HL-60 (cell line): Measurements from ENCODE around the gene HOXB2.

ENCODE experiments used
- GABPA ChIP-seq: IDR thresholded peaks from 2 replicates; pipeline ENCODE4 v1.6.1; 2012; ENCODE audit warnings: low read depth
- POLR2AphosphoS5 ChIP-seq: IDR thresholded peaks from 2 replicates; pipeline ENCODE4 v1.6.1; 2012; ENCODE audit warnings: low read depth
- TF ChIP-seq, protein P1 (sequence below): IDR thresholded peaks from one replicate; pipeline ENCODE4 v1.5.1; 2011; ENCODE audit warnings: low read length, control low read depth, inconsistent platforms; ENCODE audit not compliant: insufficient read depth
- TF ChIP-seq, protein P2 (sequence below): IDR thresholded peaks from 2 replicates; pipeline ENCODE4 v1.6.1; 2012; ENCODE audit warnings: low read depth; ENCODE audit not compliant: insufficient replicate concordance

DNA sequence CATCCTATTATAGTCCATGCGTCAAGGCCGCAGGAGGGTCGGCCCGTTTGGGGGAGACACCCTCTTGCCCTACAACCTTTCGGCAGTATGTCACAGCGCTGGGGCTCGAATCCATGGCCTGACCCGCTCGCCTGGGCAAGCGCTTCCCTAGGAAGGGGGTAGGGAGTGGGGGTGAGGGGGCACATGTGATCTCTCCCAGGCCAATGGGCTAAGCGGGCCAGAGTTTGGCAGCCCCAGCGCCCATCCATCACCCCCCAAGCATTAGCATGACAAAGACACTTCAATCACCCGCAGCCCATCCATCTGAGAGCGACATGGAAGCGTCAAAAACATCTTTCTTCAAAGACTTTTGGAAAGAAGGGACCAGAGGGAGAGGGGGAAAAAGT is 14.0 kb downstream of the HOXB2 start, which contains the start of gene HOXB1:
- TF ChIP-seq GABPA, result no peak
- TF ChIP-seq, protein P1, sequence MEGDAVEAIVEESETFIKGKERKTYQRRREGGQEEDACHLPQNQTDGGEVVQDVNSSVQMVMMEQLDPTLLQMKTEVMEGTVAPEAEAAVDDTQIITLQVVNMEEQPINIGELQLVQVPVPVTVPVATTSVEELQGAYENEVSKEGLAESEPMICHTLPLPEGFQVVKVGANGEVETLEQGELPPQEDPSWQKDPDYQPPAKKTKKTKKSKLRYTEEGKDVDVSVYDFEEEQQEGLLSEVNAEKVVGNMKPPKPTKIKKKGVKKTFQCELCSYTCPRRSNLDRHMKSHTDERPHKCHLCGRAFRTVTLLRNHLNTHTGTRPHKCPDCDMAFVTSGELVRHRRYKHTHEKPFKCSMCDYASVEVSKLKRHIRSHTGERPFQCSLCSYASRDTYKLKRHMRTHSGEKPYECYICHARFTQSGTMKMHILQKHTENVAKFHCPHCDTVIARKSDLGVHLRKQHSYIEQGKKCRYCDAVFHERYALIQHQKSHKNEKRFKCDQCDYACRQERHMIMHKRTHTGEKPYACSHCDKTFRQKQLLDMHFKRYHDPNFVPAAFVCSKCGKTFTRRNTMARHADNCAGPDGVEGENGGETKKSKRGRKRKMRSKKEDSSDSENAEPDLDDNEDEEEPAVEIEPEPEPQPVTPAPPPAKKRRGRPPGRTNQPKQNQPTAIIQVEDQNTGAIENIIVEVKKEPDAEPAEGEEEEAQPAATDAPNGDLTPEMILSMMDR, result no peak
- no peak for TF ChIP-seq POLR2AphosphoS5
- TF ChIP-seq, protein P2, sequence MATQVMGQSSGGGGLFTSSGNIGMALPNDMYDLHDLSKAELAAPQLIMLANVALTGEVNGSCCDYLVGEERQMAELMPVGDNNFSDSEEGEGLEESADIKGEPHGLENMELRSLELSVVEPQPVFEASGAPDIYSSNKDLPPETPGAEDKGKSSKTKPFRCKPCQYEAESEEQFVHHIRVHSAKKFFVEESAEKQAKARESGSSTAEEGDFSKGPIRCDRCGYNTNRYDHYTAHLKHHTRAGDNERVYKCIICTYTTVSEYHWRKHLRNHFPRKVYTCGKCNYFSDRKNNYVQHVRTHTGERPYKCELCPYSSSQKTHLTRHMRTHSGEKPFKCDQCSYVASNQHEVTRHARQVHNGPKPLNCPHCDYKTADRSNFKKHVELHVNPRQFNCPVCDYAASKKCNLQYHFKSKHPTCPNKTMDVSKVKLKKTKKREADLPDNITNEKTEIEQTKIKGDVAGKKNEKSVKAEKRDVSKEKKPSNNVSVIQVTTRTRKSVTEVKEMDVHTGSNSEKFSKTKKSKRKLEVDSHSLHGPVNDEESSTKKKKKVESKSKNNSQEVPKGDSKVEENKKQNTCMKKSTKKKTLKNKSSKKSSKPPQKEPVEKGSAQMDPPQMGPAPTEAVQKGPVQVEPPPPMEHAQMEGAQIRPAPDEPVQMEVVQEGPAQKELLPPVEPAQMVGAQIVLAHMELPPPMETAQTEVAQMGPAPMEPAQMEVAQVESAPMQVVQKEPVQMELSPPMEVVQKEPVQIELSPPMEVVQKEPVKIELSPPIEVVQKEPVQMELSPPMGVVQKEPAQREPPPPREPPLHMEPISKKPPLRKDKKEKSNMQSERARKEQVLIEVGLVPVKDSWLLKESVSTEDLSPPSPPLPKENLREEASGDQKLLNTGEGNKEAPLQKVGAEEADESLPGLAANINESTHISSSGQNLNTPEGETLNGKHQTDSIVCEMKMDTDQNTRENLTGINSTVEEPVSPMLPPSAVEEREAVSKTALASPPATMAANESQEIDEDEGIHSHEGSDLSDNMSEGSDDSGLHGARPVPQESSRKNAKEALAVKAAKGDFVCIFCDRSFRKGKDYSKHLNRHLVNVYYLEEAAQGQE, result no peak
